Measurements from ENCODE around the gene GID4.

Gene GID4

DNA sequence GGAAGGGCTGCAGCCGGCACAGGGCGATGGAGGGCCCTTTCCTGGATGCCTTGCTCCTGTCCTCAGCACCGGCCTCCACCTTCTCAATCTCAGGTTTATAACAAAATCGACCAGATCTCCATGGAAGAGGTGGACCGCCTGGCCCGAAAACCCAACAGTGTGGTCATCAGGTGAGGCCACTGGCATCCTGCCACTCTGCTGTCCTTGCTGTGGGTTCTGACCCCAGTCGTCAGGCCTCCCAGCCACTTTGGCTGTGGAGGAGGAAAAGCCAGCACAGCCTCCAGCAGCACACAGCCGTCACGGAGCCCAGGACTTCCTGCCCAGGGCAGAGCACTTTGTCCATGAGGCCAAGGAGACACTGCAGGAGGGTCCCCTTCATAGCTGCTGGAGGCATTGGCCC, 62.6 kb downstream of the GID4 start:
- DNase-seq (ENCODE audit: low read depth in 2 of 2): no peak

DNA sequence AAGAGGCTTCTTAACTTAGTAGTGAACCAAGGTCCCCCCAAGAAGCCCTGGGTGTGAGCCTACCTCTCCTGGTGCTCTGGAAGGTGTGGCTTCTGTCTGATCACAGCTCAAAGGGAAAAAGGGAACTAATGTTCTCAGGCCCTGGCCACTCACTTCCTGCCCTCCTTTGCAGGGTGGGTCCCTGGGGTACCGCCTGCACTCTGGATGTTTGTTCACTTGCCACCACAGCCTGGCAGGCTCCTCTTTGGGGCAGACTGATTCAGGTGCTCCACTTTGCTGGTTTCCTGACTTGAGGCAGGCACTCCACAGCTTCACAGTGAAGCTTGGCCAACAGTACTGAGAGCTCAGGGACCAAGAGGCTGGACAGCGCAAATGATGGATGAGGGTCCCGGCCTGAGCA, 63.4 kb downstream of the GID4 start:
- DNase-seq (ENCODE audit: low read depth in 2 of 2): no peak

DNA sequence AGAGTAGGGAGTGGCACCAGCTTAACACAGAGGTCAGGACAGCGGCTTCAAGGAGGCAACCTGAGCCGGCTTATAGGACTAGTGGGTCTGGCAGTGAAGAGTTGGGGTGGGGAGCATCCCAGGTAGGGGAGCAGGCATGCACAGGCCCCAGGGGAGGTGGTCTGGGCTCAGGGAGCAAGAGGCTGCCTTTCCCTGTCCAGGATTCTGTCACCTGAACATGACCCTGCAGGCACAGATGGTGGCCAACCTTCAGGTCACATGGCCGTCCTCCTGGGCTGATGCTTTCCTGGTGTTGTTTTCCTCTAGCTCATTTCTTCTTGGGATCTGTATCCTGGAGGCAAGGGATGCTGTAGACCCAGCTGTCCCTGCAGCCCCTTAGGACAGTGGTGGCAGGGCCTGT, 65.8 kb downstream of the GID4 start:
- no peak for DNase-seq (ENCODE audit: low read depth in 2 of 2)

DNA sequence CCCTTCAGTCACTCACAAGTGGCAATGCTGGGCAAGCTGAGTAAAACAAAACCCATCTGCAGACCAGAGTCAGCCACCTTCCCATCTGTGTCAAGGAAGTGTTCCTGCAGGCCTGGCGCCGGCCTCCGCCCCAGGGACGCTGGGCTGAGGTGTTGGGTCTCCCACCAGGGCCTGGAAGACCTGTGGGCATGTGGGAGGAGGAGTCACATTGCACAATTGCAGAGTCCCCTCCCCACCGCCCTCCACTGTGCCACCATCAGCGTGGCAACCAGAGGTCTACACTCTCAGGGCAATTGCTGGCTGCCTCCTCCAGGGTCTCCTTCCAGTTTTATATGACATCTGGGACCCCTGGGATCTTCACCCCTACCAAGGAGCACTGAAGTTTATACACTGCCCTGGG, 66.4 kb downstream of the GID4 start:
- no peak for DNase-seq (ENCODE audit: low read depth in 2 of 2)

DNA sequence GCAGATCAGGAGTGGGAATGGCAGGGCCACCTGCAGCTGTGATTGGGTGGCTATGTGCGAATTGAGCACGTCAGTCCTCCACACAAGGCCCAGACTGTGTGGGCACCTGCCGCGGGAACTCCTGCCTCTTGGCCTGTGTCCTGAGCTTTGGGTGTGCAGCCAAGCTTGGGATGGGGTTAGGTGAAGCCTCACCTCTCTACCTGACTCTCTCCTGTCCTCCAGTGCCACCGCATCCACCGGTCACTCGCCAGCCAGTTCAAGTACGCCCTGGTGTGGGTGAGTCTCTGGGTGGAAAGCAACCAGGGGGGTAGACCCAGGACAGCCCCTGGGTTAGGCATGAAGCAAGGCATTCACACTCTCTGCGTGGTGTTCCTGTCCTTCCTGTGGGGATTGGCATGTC, 67.0 kb downstream of the GID4 start:
- no peak for DNase-seq (ENCODE audit: low read depth in 2 of 2)

DNA sequence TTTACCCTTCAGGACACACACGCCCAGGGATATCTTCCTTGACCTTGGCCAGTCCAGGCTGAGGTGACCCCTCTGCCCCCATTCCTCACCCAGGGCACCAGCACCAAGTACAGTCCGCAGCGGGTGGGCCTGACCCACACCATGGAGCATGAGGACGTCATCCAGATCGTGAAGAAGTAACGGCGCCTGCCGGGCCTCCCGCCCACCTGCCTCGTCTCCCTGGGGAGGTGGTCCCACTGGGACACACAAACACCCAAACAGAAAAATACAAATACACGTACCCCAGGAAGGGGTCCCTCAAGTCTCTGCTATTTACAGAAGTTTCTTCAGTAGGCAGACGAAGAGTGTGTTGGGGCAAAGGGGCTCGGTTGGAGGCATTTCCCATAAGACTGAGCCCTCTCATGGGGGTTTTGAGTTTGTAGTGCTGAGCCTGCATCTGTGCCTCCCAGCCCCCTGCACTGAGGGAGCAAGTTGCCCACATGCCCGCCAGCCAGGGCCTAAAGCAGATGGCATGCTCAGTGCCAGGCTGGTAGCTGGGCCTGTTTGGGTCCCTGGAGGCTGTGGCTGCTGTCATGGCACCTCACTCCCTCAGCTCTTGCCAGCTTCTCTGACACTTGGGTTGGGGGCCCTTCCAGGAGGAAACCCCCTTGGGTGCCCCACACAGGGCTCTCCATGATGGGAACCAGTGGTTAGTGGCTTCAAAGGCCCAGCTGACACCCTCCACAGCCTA, 68.0 kb downstream of the GID4 start:
- DNase-seq (ENCODE audit: low read depth in 2 of 2): no peak

DNA sequence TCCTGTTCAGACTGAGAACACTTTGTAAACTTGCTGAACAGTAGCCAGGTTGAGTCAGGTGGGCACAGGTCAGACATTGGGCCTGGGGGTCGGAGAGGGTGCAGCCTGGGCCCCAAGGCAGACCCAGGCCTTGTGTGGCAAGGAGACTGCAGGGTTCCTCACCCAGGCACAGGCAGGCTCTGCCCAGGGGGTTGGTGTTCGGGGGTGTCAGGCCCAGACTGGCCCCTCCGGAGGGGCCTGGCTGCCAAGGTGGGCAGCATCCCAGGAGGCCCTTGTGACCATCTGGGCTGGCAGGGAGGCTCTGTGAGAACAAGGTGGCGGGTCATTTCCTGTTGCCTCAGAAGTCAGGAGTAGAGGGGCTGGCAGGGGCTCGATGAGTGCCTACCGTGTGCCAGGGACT, 68.8 kb downstream of the GID4 start:
- DNase-seq (ENCODE audit: low read depth in 2 of 2): no peak

DNA sequence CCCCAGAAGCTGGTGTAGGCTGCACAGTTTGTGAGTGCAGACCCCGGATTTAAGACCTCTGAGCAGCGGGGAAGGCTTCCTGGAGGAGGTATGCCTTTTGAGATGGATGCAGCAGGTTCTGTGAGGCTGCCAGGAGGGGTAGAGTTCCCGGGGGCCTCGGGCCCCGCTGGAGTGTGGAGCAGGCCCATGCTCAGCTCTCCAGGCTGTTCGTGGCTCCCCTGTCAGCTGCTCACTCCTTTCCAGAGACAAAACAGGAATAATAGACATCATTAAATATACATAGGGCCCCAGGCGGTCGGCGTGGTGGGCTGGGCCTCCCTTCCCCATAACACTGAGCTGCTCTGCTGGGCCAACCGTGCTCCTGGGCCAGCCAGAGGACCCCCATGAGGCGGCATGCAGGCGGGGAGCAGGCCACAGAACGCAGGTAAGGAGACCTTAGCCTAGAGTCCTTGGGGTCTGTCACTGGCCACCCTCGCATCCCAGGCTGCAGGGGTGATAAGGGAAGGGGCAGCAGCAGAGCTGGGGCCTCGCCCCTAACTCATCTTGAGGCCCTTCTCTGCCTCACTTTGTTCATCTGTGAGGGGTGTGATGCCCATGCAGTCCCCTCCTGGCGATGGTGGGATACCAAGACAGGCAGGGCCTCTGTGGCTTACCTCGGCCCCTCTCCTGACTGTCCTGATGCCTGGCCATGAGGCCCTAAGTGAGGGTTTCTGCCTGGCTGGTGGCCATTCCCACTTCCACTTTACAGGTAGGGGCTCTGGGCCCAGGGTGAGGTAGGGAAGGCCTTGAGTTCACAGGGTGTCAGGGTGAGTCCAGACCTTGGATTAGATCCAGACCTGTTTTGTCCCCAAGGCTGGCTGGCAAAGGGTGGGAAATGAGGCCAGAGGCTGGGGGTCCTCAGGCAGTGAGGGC, 69.4 kb downstream of the GID4 start, which contains the start of gene MYO15A:
MYO15A (plus strand) TSS at position 356 of the 912 bp plus-strand sequence. CDS start 10,045 bp downstream, outside the sequence.
- no peak for DNase-seq (ENCODE audit: low read depth in 2 of 2)

DNA sequence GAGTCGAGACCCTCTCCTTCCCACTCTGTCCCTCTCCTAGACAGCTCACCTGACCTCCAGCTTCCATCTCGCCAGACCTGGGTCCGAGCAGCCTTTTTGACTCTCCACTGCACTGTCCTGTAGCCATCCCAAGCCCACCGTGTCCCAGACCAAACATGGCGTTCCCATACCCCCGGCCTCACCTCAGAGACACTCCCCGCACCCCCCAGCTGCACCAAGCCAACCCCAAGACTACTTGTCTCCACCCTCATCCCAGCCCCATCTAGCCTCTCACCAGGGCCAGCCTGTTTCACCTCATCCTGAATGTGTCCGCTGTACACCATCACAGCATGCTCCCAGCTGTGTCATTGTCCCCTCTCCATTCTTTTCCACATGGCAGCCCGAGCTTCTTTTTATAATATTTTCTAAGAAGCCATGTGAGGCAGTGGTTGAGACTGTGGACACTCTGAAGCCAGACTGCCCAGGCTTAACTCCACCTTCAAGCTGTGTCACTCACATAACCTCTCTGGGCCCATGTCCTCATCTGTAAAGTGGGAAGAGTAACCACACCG, 70.8 kb downstream of the GID4 start:
- DNase-seq (ENCODE audit: low read depth in 2 of 2): no peak

DNA sequence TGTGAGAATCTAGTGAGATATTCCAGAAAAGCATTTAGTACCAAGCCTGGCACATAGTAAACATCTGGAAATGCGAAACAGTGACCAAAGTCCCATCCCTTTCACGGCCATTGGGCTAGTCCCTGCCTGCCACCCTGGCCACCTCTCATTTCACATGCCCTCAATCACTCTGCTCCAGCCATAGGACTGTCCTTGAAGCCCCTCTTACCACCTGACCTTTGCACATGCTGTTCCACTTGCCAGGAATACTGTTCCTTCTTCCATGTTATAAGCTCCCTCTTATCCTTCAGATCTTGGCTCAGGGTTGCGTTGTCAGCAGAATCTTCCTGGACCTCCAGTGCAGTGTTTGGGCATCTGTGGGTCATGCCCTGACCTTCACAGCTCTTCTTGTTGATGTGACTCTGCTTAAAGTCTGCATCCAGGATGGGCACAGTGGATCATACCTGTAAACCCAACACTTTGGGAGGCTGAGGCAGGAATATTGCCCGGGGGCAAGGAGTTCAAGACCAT, 71.5 kb downstream of the GID4 start:
- no peak for DNase-seq (ENCODE audit: low read depth in 2 of 2)

DNA sequence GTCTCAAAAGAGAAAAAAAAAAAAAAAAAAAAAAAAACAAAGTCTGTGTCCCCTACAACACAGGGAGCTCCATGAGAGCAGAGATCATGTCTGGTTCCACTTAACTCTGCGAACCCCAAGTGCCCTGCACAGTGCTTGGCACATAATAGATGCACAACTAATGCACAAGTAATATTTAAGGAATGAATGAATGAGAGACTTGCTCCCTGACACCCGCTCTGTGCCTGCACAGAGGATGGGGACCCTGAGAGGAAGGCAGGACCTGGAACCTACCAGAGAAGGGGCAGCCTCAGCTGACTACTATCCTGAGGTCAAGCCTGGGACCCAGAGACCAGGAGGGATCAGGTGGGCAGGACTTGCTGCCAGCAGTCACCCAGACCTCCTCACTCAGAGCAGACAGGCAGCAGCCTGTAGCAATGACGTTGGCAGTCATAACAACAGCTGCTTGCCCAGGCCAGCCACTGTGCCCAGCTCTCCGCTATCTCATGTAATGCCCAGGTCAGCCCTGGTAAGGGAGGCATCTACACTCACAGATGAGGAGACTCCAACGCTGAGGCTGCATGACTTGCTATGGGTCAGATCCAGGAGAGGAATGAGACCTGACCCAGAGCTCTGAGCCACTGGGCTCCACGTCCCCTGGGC, 72.2 kb downstream of the GID4 start:
- DNase-seq (ENCODE audit: low read depth in 2 of 2): no peak

DNA sequence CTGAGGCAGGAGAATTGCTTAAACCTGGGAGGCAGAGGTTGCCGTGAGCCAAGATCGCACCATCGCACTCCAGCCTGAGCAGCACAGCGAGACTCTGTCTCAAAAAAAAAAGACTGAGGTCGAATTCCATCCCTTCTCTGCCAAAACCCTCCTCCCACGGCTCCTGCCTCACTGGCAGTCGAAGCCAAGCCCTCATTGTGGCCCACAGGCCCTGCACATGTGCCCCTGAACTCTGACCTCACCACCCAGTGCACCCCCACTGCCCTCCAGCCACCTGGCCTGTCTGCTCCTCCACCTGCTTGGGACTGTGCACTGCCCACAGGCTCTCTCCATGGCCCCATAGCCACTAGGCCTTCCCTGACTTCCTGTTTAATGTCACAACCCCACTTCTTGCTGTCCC, 76.3 kb downstream of the GID4 start:
- DNase-seq (ENCODE audit: low read depth in 2 of 2): no peak

DNA sequence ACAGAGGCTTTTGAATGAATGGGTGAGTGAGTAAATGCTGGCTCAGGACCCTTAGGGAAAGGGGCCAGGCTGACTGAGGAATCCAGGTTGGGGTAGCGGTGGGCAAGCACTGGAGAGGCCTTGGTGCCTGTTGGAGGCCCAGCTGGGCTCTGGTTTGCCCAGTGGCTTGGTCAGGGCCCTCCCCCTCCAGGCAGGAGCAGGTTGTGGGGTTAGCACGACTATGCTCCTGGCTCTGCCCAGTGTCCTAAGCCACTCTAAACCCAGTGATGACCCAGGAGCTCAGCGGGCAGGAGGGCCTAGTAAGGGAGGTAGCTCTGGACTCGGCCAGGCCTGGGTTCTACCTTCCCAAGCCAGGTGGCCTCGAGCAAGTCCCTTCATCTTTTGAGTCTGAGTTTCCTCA, 76.9 kb downstream of the GID4 start:
- DNase-seq (ENCODE audit: low read depth in 2 of 2): no peak

DNA sequence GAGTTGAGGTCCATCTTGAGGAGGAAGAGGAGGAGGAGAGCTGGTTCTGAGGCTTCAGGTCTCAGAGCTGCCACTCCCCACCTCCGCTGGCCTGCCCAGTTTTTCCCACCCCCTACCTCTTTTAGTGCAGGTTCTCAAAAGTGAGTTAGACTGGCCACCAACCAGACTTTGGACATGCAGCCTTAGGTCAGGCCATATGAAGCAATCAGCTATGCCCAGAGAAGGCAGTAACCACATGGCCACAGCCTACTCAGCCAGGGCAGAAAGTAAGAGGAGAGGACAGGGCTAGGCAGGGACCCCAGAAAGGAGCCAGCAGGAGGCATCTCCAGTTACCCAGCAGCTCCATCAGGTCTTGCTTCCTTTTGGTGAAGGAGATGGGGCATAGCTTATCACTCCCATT, 78.3 kb downstream of the GID4 start:
- DNase-seq (ENCODE audit: low read depth in 2 of 2): no peak
